ENCODE results near the gene BICC1. TPM values are rescaled to one million over a fixed set of nuclear protein-coding genes. Genes with fewer than 3 reads are reported as not detected.
A peak's percentile ranks its signal among the peaks of the same experiment; 100 is the strongest.

The BICC1 gene
- total RNA-seq, 1 donor from 2014 or later = 41.0 TPM

GRCh38 chr10:58796824-58797223 is 284.2 kb downstream of the BICC1 start:
- H3K9me3 Mint-ChIP-seq (ENCODE audit: unreplicated experiment) = no peaks in the 10 kb centered on the region
- H3K4me1 Mint-ChIP-seq (ENCODE audit: unreplicated experiment) = peaks cover 7% of the 10 kb centered on the region
- no peaks in the 10 kb centered on the region for H3K27me3 Mint-ChIP-seq (ENCODE audit: unreplicated experiment)
- no peak for DNase-seq (ENCODE audit: extremely low spot score, unreplicated experiment)
- no peak overlapping the region for H3K4me3 Mint-ChIP-seq (ENCODE audit: unreplicated experiment)
- no peak overlapping the region for H3K27ac Mint-ChIP-seq (ENCODE audit: unreplicated experiment)
- H3K36me3 Mint-ChIP-seq (ENCODE audit: unreplicated experiment) = peaks cover 42% of the 10 kb centered on the region
- no peak for TF ChIP-seq CTCF (IDR thresholded peaks at IDR 0.05)

- DNase-seq (ENCODE audit: extremely low spot score, unreplicated experiment) = no peak
- Mint-ChIP-seq H3K4me3 (ENCODE audit: unreplicated experiment) (no peak overlapping the region), H3K4me1 (ENCODE audit: unreplicated experiment) (peaks cover 7% of the 10 kb centered on the region), H3K27me3 (ENCODE audit: unreplicated experiment) (no peaks in the 10 kb centered on the region), H3K36me3 (ENCODE audit: unreplicated experiment) (peaks cover 42% of the 10 kb centered on the region), H3K9me3 (ENCODE audit: unreplicated experiment) (no peaks in the 10 kb centered on the region), H3K27ac (ENCODE audit: unreplicated experiment) (no peak overlapping the region)
- TF ChIP-seq CTCF (IDR thresholded peaks at IDR 0.05) = no peak
Measured at GRCh38 chr10:58797356-58797755, 284.7 kb downstream of the BICC1 start.

- no peak for DNase-seq (ENCODE audit: extremely low spot score, unreplicated experiment)
- H3K4me1 Mint-ChIP-seq (ENCODE audit: unreplicated experiment) = peaks cover 7% of the 10 kb centered on the region
- no peak for TF ChIP-seq CTCF (IDR thresholded peaks at IDR 0.05)
- no peak overlapping the region for H3K4me3 Mint-ChIP-seq (ENCODE audit: unreplicated experiment)
- no peaks in the 10 kb centered on the region for H3K27me3 Mint-ChIP-seq (ENCODE audit: unreplicated experiment)
- H3K27ac Mint-ChIP-seq (ENCODE audit: unreplicated experiment) = no peak overlapping the region
- no peaks in the 10 kb centered on the region for H3K9me3 Mint-ChIP-seq (ENCODE audit: unreplicated experiment)
- peaks cover 43% of the 10 kb centered on the region for H3K36me3 Mint-ChIP-seq (ENCODE audit: unreplicated experiment)
Measured at GRCh38 chr10:58802047-58802446, 289.4 kb downstream of the BICC1 start.

- Mint-ChIP-seq H3K9me3 (ENCODE audit: unreplicated experiment) (no peaks in the 10 kb centered on the region), H3K27me3 (ENCODE audit: unreplicated experiment) (no peaks in the 10 kb centered on the region), H3K36me3 (ENCODE audit: unreplicated experiment) (peaks cover 44% of the 10 kb centered on the region), H3K4me1 (ENCODE audit: unreplicated experiment) (peaks cover 22% of the 10 kb centered on the region), H3K27ac (ENCODE audit: unreplicated experiment) (no peak overlapping the region), H3K4me3 (ENCODE audit: unreplicated experiment) (no peak overlapping the region)
- no peak for DNase-seq (ENCODE audit: extremely low spot score, unreplicated experiment)
- TF ChIP-seq CTCF (IDR thresholded peaks at IDR 0.05) = no peak
Measured at GRCh38 chr10:58806323-58806722, 293.7 kb downstream of the BICC1 start.

- no peak overlapping the region for H3K4me3 Mint-ChIP-seq (ENCODE audit: unreplicated experiment)
- peaks cover 22% of the 10 kb centered on the region for H3K4me1 Mint-ChIP-seq (ENCODE audit: unreplicated experiment)
- no peak for DNase-seq (ENCODE audit: extremely low spot score, unreplicated experiment)
- no peaks in the 10 kb centered on the region for H3K27me3 Mint-ChIP-seq (ENCODE audit: unreplicated experiment)
- no peaks in the 10 kb centered on the region for H3K9me3 Mint-ChIP-seq (ENCODE audit: unreplicated experiment)
- H3K27ac Mint-ChIP-seq (ENCODE audit: unreplicated experiment) = peak overlapping the region; percentile 45
- TF ChIP-seq CTCF (IDR thresholded peaks at IDR 0.05) = no peak
- H3K36me3 Mint-ChIP-seq (ENCODE audit: unreplicated experiment) = peaks cover 45% of the 10 kb centered on the region
Measured at GRCh38 chr10:58806970-58807628, 294.4 kb downstream of the BICC1 start.

Data from osteocyte (in vitro differentiated cells).